ENCODE results near the gene THADA.
A peak's percentile ranks its signal among the peaks of the same experiment; 100 is the strongest.

GRCh38 chr2:43576981-43577892 lies 18.6 kb downstream of the THADA start:
- TF ChIP-seq EP300 (IDR thresholded peaks at IDR 0.05) (no peak), POLR2AphosphoS5 (IDR thresholded peaks at IDR 0.05) (no peak), CTCF (IDR thresholded peaks at IDR 0.05) (peak in 3 of 4 experiments; percentile 42 to 71 (median 53)), POLR2A (IDR thresholded peaks at IDR 0.05) (no peak)
